Sigmoid colon (tissue), 4 donors: ENCODE results near the gene PHKB.
"Not testable (repeated sequence)": the region's sequence is repeated elsewhere in the genome, so short reads cannot be mapped to it uniquely, and the experiment has no call there.

Source experiments
- EP300 ChIP-seq, 4 donors: sonication (generic); formaldehyde crosslinking; IDR thresholded peaks; one replicate each; pipeline ENCODE4 v1.6.1; 2017; ENCODE audit warnings: antibody characterized with exemption in 4 of 4
- TF ChIP-seq, protein P1 (sequence below), 4 experiments: fragments of 450-650 bp in 3 of 4; fragments of 200-600 bp in 1 of 4; IDR thresholded peaks; one replicate each; pipeline ENCODE4 v1.5.1; 2016 to 2019; ENCODE audit warnings: antibody characterized with exemption in 4 of 4, mild to moderate bottlenecking in 3 of 4, moderate library complexity in 2 of 4

- TF ChIP-seq, protein P1, sequence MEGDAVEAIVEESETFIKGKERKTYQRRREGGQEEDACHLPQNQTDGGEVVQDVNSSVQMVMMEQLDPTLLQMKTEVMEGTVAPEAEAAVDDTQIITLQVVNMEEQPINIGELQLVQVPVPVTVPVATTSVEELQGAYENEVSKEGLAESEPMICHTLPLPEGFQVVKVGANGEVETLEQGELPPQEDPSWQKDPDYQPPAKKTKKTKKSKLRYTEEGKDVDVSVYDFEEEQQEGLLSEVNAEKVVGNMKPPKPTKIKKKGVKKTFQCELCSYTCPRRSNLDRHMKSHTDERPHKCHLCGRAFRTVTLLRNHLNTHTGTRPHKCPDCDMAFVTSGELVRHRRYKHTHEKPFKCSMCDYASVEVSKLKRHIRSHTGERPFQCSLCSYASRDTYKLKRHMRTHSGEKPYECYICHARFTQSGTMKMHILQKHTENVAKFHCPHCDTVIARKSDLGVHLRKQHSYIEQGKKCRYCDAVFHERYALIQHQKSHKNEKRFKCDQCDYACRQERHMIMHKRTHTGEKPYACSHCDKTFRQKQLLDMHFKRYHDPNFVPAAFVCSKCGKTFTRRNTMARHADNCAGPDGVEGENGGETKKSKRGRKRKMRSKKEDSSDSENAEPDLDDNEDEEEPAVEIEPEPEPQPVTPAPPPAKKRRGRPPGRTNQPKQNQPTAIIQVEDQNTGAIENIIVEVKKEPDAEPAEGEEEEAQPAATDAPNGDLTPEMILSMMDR (IDR thresholded peaks at IDR 0.05): not testable (repeated sequence)
- TF ChIP-seq EP300 (IDR thresholded peaks at IDR 0.05): not testable (repeated sequence)
These were observed 18.2 kb upstream of the PHKB start for GRCh38 chr16:47442884-47443283.
